ENCODE measurements around the gene GAPDH. TPM values are rescaled to one million over a fixed set of nuclear protein-coding genes. Genes with fewer than 3 reads are reported as not detected.
A peak's percentile ranks its signal among the peaks of the same experiment; 100 is the strongest.
"Not testable (repeated sequence)": the region's sequence is repeated elsewhere in the genome, so short reads cannot be mapped to it uniquely, and the experiment has no call there.

GAPDH gene
- total RNA-seq, 2 experiments from 2014 or later, result 5,691 to 5,753 TPM

- ChIA-PET POLR2A (interaction anchor here (1.1 to 16.7 kb wide), 4 partner anchors 11 to 295 kb away, joined by 3 to 201 read pairs (median 13); partner anchors contain the start of genes CDCA3, GAPDH, NOP2 and USP5), CTCF (interaction anchor here (0.7 to 12.7 kb wide), 6 partner anchors 9 to 131 kb away, joined by 3 to 115 read pairs (median 4); no protein-coding TSS in a partner anchor)
- peak overlapping the region; percentile 73 for H3K27ac Mint-ChIP-seq
- H3K9me3 Mint-ChIP-seq, DNase-seq, H3K27me3 Mint-ChIP-seq: not testable (repeated sequence)
- peaks cover 56% of the 10 kb centered on the region for H3K4me1 Mint-ChIP-seq
- peak overlapping the region; percentile 86 for H3K4me3 Mint-ChIP-seq
- H3K36me3 Mint-ChIP-seq (ENCODE audit: low read depth), result peaks cover 49% of the 10 kb centered on the region
Observed at GRCh38 chr12:6556496-6556817, 22.1 kb downstream of the GAPDH start.

- CTCF ChIA-PET, result interaction anchor here (0.7 to 12.7 kb wide), 6 partner anchors 8 to 132 kb away, joined by 3 to 115 read pairs (median 4); no protein-coding TSS in a partner anchor
- POLR2A ChIA-PET, result interaction anchor here (0.9 to 16.7 kb wide), 8 partner anchors 11 to 295 kb away, joined by 3 to 201 read pairs (median 4); partner anchors contain the start of genes CDCA3, GAPDH, MRPL51 and NOP2
- peak overlapping the region; percentile 73 for H3K27ac Mint-ChIP-seq
- H3K27me3 Mint-ChIP-seq, result no peaks in the 10 kb centered on the region
- peak overlapping the region; percentile 86 for H3K4me3 Mint-ChIP-seq
- DNase-seq, result no peak
- no peaks in the 10 kb centered on the region for H3K9me3 Mint-ChIP-seq
- H3K36me3 Mint-ChIP-seq (ENCODE audit: low read depth), result peaks cover 52% of the 10 kb centered on the region
- peaks cover 53% of the 10 kb centered on the region for H3K4me1 Mint-ChIP-seq
Observed at GRCh38 chr12:6556857-6557256, 22.5 kb downstream of the GAPDH start.

GRCh38 chr12:6558014-6558760 lies 23.9 kb downstream of the GAPDH start:
- H3K4me3 Mint-ChIP-seq, H3K27me3 Mint-ChIP-seq, H3K9me3 Mint-ChIP-seq: not testable (repeated sequence)
- ChIA-PET CTCF (interaction anchor here (0.6 to 12.7 kb wide), 18 partner anchors 9 to 307 kb away, joined by 3 to 115 read pairs (median 4); partner anchors contain the start of genes COPS7A, NOP2 and ZNF384), POLR2A (interaction anchor here (0.8 to 16.7 kb wide), 7 partner anchors 10 to 123 kb away, joined by 3 to 201 read pairs (median 5); partner anchors contain the start of genes GAPDH, NOP2 and VAMP1)
- Mint-ChIP-seq H3K36me3 (ENCODE audit: low read depth) (peaks cover 59% of the 10 kb centered on the region), H3K27ac (peak overlapping the region; percentile 76), H3K4me1 (peaks cover 40% of the 10 kb centered on the region)
- peak; percentile 63 for DNase-seq

GRCh38 chr12:6559500-6559899 lies 25.2 kb downstream of the GAPDH start:
- Mint-ChIP-seq H3K27ac (peak overlapping the region; percentile 60), H3K27me3 (no peaks in the 10 kb centered on the region), H3K4me3 (no peak overlapping the region), H3K9me3 (no peaks in the 10 kb centered on the region), H3K4me1 (peaks cover 33% of the 10 kb centered on the region), H3K36me3 (ENCODE audit: low read depth) (peaks cover 61% of the 10 kb centered on the region)
- ChIA-PET CTCF (interaction anchor here (0.8 to 3.2 kb wide), 2 partner anchors 11 to 165 kb away, joined by 3 to 14 read pairs; partner anchors contain the start of gene COPS7A), POLR2A (interaction anchor here (3.3 to 16.7 kb wide), 2 partner anchors 8 to 22 kb away, joined by 22 to 201 read pairs; partner anchors contain the start of genes GAPDH and NOP2)
- DNase-seq, result no peak

- CTCF ChIA-PET, result interaction anchor here (1.8 kb wide), 1 partner anchor 215 kb away, joined by 3 read pairs; no protein-coding TSS in a partner anchor
- H3K36me3 Mint-ChIP-seq (ENCODE audit: low read depth), result peaks cover 62% of the 10 kb centered on the region
- POLR2A ChIA-PET, result interaction anchor here (16.7 kb wide), 1 partner anchor 23 kb away, joined by 201 read pairs; the partner anchor contains the start of gene GAPDH
- H3K4me3 Mint-ChIP-seq, result no peak overlapping the region
- H3K27me3 Mint-ChIP-seq, result no peaks in the 10 kb centered on the region
- DNase-seq, result no peak
- no peak overlapping the region for H3K27ac Mint-ChIP-seq
- H3K4me1 Mint-ChIP-seq, result peaks cover 29% of the 10 kb centered on the region
- H3K9me3 Mint-ChIP-seq, result no peaks in the 10 kb centered on the region
Observed at GRCh38 chr12:6560501-6561205, 26.3 kb downstream of the GAPDH start.

GRCh38 chr12:6562881-6563280 lies 28.6 kb downstream of the GAPDH start:
- ChIA-PET CTCF (interaction anchor here (0.8 to 1.8 kb wide), 5 partner anchors 10 to 219 kb away, joined by 3 to 8 read pairs (median 5); no protein-coding TSS in a partner anchor), POLR2A (interaction anchor here (1.1 kb wide), 2 partner anchors 9 to 23 kb away, joined by 3 read pairs; no protein-coding TSS in a partner anchor)
- no peaks in the 10 kb centered on the region for H3K27me3 Mint-ChIP-seq
- H3K4me1 Mint-ChIP-seq, result peaks cover 35% of the 10 kb centered on the region
- H3K4me3 Mint-ChIP-seq, result no peak overlapping the region
- H3K9me3 Mint-ChIP-seq, result no peaks in the 10 kb centered on the region
- no peak for DNase-seq
- H3K27ac Mint-ChIP-seq, result no peak overlapping the region
- peaks cover 71% of the 10 kb centered on the region for H3K36me3 Mint-ChIP-seq (ENCODE audit: low read depth)

GRCh38 chr12:6563448-6564050 lies 29.2 kb downstream of the GAPDH start:
- peaks cover 75% of the 10 kb centered on the region for H3K36me3 Mint-ChIP-seq (ENCODE audit: low read depth)
- DNase-seq, result peak; percentile 70
- H3K4me3 Mint-ChIP-seq, result no peak overlapping the region
- H3K4me1 Mint-ChIP-seq, result peaks cover 35% of the 10 kb centered on the region
- H3K27me3 Mint-ChIP-seq, result no peaks in the 10 kb centered on the region
- H3K27ac Mint-ChIP-seq, result no peak overlapping the region
- no peaks in the 10 kb centered on the region for H3K9me3 Mint-ChIP-seq
- CTCF ChIA-PET, result interaction anchor here (0.6 to 1.8 kb wide), 7 partner anchors 9 to 218 kb away, joined by 3 to 8 read pairs (median 4); no protein-coding TSS in a partner anchor
- POLR2A ChIA-PET, result interaction anchor here (0.7 to 1.1 kb wide), 3 partner anchors 9 to 31 kb away, joined by 3 read pairs; no protein-coding TSS in a partner anchor

GRCh38 chr12:6567112-6567670 lies 32.9 kb downstream of the GAPDH start:
- Mint-ChIP-seq H3K36me3 (ENCODE audit: low read depth) (peaks cover 72% of the 10 kb centered on the region), H3K4me1 (peaks cover 51% of the 10 kb centered on the region), H3K4me3 (peak overlapping the region; percentile 100), H3K27me3 (no peaks in the 10 kb centered on the region), H3K27ac (peak overlapping the region; percentile 96), H3K9me3 (no peaks in the 10 kb centered on the region)
- POLR2A ChIA-PET, result interaction anchor here (0.9 to 4.2 kb wide), 13 partner anchors 9 to 305 kb away, joined by 3 to 28 read pairs (median 4); partner anchors contain the start of genes CD4, GAPDH and MRPL51
- CTCF ChIA-PET, result interaction anchor here (0.7 to 2.0 kb wide), 7 partner anchors 9 to 258 kb away, joined by 3 to 16 read pairs (median 4); no protein-coding TSS in a partner anchor
- no peak for DNase-seq

GRCh38 chr12:6569312-6569711 lies 35.0 kb downstream of the GAPDH start:
- CTCF ChIA-PET, result interaction anchor here (0.9 to 1.2 kb wide), 2 partner anchors 115 to 145 kb away, joined by 3 to 4 read pairs; no protein-coding TSS in a partner anchor

GRCh38 chr12:6569786-6570185 lies 35.5 kb downstream of the GAPDH start:
- peak overlapping the region; percentile 49 for H3K27ac Mint-ChIP-seq
- no peaks in the 10 kb centered on the region for H3K9me3 Mint-ChIP-seq
- ChIA-PET POLR2A (interaction anchor here (1.3 to 1.8 kb wide), 4 partner anchors 15 to 60 kb away, joined by 3 to 6 read pairs (median 5); no protein-coding TSS in a partner anchor), CTCF (interaction anchor here (0.7 to 2.2 kb wide), 9 partner anchors 12 to 255 kb away, joined by 3 to 14 read pairs (median 5); no protein-coding TSS in a partner anchor)
- peak overlapping the region; percentile 100 for H3K4me3 Mint-ChIP-seq
- no peaks in the 10 kb centered on the region for H3K27me3 Mint-ChIP-seq
- H3K4me1 Mint-ChIP-seq, result peaks cover 50% of the 10 kb centered on the region
- DNase-seq, result no peak
- H3K36me3 Mint-ChIP-seq (ENCODE audit: low read depth), result peaks cover 70% of the 10 kb centered on the region

More at GRCh38 chr12:6569312-6569711, 35.0 kb downstream of the GAPDH start:
- Mint-ChIP-seq H3K36me3 (ENCODE audit: low read depth) (peaks cover 71% of the 10 kb centered on the region), H3K4me1 (peaks cover 49% of the 10 kb centered on the region), H3K9me3 (no peaks in the 10 kb centered on the region), H3K27ac (peak overlapping the region; percentile 49), H3K27me3 (no peaks in the 10 kb centered on the region), H3K4me3 (peak overlapping the region; percentile 100)
- POLR2A ChIA-PET, result interaction anchor here (1.8 to 2.3 kb wide), 2 partner anchors 120 to 303 kb away, joined by 5 to 14 read pairs; partner anchors contain the start of gene ZNF384
- DNase-seq, result no peak

- peak; percentile 56 for DNase-seq
- no peaks in the 10 kb centered on the region for H3K27me3 Mint-ChIP-seq
- peaks cover 75% of the 10 kb centered on the region for H3K36me3 Mint-ChIP-seq (ENCODE audit: low read depth)
- H3K9me3 Mint-ChIP-seq, result no peaks in the 10 kb centered on the region
- peak overlapping the region; percentile 43 for H3K4me3 Mint-ChIP-seq
- H3K27ac Mint-ChIP-seq, result peak overlapping the region; percentile 49
- CTCF ChIA-PET, result interaction anchor here (0.7 to 2.2 kb wide), 12 partner anchors 12 to 281 kb away, joined by 3 to 14 read pairs (median 4); partner anchors contain the start of genes CDCA3, USP5 and ZNF384
- H3K4me1 Mint-ChIP-seq, result peaks cover 54% of the 10 kb centered on the region
- POLR2A ChIA-PET, result interaction anchor here (0.9 to 1.8 kb wide), 8 partner anchors 12 to 281 kb away, joined by 3 to 6 read pairs (median 4); partner anchors contain the start of genes USP5 and ZNF384
Observed at GRCh38 chr12:6570264-6570887, 36.1 kb downstream of the GAPDH start.

Data from activated CD4-positive, alpha-beta memory T cell treated with anti-CD3 and anti-CD28 coated beads, Interleukin-2, amount 10 ng/mL, durations not matched to agents 7 days and 5 days (primary cell).